ENCODE measurements around the gene ITPK1.

The ITPK1 gene

DNA sequence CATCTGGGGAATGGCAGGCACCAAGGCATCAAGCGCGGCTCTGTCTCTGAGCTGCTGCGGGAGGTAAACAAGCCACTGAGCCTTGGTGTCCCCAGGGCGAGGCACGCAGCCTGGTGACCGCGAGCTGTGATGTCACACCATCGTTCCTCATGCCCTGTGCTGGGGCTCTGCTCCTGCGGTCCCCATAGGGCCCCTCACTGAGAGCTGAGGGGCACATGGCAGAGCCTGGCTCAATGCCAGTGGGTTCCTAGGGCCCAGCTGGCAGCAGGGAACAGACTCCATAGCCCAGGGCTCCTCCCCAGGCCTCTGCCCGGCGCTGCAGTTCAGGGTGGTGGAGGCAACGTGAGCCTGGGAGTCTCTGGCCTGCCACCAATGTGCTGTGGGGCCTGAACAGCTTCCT is 170.2 kb downstream of the ITPK1 start:
- no peak for DNase-seq

DNA sequence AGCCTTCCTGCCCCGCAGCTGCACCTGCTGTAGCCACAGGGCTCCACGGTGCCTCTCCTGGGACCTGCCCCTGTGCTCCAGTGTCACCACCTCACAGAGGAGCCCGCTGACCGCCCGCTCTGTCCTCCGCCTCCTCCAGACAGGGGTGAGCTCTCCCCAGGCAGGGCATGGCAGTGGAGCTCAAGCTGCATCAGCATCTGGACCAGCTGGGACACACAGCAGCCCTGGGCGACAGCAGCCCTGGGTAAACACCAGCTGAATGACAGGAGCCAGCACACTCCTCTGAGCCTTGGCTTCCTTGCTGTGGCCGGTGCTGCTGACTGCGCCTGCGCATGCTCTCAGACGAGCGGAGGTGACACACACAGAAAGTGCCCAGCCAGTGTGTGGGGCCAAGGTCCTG is 170.7 kb downstream of the ITPK1 start:
- no peak for DNase-seq

DNA sequence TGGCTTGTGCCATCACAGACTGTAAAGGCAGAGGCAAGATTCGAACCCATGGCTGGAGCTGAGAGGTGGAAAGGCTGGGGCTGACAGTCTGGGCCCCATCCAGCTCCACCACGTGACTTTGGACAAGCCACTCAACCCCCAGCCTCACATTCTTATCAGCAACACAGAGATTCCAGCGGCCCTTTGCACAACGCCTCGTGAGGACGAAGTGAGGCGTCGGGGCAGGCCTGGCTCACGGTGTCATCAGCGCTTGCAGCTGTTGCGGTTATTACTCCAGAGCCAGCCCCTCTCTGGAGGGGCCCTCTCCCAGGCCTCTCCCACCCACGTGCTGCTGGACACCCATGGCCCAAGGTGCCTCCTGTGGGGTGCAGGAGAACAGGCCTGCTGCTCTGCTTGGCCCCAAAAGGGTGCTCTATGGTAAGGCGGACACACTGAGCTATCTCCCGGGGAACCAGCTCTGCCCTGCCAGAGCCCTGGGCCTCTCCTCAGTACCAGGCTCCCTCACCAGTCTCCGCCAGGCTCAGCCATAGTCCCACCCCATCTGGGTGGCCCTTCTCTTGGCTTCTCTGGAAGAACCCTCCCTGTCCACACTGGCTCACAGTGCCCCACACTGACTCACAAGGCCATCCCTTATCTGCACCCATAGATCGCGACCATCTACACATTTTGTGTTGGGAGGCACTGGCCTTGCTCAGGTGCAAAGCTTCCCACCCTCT is 171.7 kb downstream of the ITPK1 start:
- no peak for DNase-seq

DNA sequence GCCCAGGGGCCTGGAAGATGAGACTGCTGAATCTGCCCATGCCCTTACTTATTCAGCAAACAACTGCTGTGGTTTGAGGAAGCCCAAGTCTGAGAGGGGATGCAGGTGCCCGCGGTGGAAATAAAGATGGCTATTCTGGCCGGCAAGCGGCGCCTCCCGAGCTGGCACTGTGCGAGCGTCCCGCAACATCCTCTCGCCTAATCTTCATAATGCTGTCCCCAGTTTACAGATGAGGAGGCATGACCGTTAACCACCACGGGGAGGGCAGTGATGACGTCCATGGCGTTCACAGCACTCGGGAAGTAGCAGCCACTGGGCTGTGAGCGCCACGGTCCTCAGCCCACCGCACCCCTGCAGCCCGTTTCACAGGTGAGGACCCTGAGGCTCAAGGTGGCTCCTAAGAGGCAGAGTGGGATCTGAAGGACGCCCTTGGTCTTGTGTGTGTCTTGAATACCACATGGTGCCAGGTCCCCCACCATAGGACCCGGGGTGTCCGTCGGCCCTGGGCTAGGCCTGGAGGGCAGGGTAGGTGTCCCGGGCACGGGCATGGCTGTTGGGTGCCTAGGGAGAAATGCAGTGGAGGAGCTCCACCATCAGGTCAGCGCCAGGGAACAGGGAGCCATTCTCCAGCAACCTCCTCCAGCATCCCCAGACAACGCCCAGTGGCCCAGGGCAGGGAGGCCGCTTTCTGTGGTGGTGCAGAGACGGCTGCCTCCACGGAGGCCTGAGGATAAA is 172.6 kb downstream of the ITPK1 start:
- no peak for DNase-seq

DNA sequence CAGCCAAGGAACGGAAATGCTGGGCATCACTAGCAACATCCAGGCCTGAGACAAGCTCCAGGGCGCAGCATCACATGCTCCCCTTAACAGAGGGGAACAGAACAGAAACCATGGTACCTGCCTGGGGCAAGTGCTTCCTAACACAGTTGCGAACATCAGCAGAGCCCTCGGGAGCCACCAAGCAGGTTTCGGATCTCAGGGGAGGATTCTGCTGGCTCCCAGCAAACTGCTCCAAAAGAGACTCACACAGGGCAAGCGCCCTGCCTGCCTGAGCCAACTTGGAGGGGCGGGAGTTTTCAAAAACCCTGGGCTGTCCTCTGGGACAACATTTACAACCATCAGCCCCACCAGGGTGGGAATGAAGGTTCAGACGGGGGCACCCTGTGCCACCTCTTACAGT is 173.1 kb downstream of the ITPK1 start:
- DNase-seq, result no peak

DNA sequence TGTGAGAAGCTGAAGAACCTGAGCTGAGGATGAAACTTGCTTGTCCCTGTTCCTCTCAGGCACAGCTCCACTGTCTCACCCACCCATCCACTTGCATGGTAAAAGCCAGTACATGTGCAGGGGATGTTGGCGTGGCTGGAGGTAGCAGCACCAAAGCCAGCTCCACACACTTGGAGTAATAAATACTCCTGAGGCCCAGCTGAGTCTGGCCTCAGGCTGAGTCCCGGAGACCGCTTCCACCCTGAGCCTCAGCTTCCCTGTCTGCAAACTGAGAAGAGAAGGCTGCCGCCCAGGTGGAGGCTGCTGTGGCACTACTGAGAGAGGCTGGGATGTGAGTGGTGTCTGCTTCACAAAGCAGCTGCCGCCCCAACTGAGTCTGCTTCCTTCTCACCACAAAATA is 173.6 kb downstream of the ITPK1 start:
- DNase-seq, result no peak

DNA sequence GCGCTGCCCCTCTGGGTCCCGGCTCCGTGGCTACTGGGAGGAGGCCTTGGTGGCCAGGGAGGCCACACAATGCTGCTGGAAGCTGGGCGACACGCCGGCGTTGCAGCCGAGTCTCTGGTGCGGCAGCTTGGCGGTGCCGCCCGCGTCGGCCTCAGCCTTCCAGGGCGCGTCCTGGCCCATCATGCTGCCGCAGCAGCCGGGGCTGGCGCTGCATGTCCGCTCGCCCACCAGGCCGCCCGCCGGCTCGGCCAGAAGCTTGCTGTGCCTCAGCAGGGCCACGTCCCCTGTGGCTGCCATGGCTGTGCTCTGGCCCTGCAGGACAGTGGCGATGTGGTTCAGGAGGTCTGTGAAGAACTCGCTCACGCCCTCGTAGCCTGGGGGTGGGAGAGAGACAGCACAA is 174.2 kb downstream of the ITPK1 start:
- DNase-seq, result no peak

DNA sequence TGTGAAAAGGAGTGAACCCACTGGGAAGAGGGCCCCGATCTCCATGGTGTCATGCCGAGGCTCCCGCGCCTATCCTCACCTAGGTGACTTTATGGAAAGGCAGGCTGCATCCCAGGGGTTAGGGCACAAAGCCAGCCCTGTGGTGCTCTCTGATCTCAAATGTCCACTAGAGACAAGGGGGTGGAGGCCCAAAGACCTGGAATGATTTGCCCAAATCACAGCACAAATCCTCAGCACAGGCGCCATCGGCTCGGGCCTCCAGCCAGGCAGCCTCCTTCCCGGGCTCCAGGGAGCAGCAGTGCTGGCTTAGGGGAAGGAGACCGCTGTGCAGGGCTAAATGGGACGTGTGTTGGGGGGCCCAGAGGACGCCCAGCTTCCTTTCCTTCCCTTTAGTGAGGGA is 175.2 kb downstream of the ITPK1 start:
- no peak for DNase-seq

DNA sequence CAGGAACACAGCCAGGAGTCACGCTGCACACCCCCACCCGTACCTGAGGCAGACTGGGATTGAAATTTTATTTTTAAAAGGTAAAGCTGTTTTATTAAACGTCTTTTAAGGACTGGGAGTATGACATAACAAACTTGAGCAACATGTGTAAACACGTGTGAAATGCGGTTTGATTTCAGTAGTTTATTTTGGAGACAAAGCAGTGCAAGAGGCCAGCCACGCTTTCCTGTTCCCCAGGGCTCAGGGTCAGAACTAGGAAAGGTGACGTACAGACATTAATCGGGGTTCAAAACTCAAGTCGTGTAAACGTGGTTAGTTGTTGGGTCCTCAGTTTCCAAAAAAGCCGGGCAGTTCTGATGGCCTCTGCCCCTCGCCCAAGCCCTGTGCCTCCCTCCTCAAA is 176.0 kb downstream of the ITPK1 start:
- DNase-seq, result no peak

DNA sequence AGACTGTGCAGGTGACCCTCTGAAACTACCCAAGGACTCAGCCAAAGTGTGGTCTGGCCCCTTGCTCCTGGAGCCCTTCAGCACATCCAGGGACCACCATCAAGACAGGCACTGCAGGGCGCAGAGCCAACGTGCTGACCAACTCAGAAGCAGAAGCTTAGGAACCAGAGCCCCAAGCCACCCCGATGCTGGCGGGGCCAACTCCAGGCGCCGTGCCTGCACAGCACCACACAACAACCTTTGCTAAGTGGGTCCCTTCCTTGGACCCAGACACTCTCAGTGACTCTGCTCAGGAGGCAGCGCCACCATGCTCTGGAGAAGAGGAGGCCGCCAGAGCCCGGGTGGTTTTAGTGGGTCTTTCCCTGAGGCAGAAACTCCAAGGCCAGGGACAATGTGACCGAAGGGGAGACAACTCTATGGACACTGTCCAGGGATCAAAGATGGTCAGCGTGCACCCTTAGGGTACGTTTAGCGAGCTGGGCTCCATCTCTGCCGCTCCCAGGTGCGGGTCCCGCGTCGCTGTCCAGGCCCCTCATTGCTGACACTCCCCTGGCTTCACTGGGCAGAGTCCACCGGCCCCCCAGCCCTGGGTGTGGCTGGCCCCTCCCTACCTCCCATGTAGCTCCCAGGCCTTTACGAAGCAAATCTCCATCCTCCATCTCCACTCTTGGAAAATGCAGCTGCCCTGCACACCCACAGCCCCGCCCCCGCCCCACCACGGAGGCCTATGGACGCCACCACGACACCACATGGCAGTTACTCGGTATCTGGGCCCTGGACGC is 176.6 kb downstream of the ITPK1 start:
- DNase-seq, result no peak

DNA sequence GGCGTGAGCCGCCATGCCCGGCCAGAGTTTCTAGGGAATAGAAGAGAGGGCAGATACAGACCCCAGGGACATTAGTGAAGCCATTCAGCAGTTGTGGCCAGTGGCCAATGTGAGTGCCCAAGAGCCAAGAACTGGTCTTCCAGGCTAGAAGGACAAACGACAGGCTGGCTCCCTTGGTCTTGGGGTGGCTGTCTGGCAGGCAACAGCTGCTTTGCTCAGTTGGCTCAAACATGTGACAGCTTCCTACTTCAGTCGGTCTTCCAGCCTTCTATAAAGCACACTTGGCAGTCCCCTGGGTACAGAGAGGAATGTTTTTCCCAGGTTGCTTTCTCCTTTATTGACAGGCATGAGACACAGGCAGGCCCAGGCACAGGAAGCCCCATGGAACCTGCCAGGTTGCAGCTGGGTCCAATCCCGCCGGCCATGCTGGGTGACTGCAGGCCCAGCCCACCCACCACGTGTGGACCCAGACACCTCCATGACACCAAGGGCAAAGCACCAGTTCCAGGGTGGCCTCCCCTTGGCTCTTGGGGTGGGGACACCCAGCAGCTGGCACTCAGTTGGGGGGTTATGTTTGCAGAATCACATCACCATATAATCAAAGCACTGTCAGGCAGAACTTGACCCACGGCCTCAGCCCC is 177.4 kb downstream of the ITPK1 start:
- no peak for DNase-seq

DNA sequence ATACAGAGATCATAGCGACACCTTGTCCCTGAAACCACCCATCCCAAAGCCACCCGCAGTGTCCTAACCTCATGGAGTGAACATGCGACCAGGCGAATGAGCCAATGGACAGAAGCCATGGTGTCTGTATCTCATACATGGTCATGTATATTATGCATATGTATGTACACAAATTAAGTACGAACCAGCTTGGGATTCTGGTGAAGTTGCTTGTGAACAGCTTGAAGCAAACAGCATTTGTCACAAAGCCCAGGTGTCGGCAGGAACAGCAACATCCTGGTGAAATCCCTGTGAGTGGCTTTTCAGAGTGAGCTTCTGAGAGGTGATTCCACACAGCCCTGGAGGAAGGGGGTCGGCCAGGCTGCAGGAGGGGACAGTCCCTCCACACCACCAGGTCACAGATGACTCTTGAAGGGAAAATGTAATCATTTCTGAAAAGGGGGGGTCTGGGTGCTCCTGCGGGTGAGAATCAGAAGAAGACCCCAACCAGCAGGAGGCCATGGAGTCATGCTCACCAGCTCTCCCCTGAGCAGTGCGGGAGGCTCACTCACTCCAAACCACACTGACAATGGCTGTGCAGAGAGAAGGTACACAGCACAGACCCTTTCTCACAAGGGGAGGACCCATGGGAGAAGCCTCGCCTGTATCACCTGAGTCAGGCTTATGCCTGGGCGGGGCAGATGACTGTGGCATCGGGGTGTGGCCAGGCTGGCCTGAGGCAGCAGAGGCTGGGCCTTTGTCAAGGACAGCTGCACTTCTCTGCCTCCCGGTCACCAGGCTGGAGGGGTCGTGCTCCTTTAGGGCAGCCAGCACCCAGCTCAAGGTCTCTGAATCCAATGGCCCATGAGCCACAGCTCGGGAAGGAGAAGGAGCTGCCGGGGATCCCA is 178.4 kb downstream of the ITPK1 start:
- DNase-seq, result no peak

DNA sequence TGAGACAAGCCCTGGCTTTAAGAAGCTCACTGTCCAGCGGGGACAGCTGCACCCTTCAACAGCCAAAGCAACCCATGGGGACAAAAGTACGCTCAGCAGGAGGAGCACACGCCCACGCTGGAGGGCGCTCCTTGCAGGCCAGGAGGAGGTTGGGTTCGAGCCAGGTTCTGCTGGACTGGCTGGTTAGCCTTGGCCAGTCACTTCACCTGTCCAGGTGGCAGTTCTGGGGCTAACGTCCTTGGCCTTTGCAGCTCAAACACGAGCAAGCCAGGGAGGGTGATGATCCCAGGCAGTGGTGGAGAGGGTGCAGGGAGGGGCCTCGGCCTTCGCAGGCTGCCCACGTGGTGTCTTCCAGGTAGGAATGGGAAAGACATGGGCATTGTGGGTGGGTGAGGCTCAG is 179.6 kb downstream of the ITPK1 start:
- DNase-seq, result no peak

DNA sequence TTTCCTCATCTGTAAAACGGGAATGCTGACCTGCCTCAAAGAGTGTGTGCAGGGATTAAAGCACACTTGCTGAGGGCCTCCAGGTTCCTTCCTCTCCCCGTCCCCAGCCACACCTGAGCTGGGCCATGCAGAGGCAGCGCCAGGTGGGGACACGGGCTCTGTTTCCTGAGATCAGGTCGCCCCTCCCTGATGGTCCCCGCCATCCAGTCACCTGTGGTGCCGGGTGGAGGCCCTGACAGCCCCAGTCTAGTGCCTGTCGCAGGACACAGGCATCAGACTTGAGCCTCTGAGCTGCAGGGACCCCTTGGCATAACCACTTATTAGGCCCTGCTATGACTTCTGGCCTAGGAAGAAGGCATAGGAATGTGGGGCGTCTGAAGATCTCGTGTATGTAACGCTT is 180.3 kb downstream of the ITPK1 start:
- DNase-seq, result no peak

DNA sequence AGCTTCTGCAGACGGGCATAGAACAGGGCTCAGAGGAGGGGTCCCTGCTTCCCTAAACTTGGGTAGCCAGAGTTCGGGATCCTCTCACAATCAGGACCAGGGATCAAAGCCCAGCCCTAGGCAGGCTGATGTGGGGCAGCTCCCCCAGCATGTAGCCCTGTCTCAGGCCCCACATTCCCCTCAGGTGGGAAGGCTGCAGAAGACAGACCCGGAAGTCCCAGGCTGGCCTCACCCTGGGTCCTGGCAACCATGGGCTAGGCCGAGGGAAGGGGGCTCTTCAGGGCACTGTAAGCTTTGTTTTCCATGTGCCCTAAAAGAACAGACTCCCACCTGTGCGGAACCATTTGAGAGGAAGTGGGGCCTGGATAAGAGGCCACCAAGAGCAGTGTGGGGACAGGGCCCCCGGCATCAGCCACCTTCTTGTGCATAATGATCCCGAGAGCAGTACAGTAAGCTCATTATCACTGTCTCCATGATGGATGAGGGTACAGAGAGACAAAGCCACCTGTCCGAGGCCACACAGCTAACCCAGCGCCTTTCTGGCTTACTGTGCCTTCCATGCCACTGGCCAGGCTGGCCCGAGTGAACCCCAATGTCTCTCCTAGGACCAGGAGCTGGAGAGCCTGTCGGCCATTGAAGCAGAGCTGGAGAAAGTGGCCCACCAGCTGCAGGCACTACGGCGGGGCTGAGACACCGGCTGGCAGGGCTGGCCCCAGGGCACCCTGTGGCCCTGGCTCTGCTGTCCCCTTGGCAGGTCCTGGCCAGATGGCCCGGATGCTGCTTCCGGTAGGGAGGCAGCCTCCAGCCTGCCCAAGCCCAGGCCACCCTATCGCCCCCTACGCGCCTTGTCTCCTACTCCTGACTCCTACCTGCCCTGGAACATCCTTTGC is 181.3 kb downstream of the ITPK1 start:
- DNase-seq, result no peak

DNA sequence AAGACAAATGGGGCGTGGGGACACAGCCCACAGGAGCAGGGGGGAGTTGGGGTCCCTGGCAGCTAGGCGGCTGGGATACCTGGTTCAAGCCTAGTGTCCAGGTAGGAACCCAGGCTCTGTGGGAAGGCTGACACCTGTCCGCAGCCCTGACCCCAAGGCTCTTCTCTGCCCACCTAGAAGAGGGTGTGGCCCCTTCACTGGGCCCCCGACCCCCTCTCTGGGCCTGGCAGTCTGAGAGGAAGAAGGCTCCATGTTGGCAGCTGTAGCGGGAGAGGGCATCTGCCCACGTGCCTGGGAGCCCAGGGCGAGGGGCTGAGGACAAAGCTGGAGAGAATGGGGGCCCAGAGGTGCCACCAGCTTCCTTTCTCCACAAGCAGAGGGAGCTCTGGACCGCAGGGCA is 182.2 kb downstream of the ITPK1 start:
- DNase-seq, result no peak

DNA sequence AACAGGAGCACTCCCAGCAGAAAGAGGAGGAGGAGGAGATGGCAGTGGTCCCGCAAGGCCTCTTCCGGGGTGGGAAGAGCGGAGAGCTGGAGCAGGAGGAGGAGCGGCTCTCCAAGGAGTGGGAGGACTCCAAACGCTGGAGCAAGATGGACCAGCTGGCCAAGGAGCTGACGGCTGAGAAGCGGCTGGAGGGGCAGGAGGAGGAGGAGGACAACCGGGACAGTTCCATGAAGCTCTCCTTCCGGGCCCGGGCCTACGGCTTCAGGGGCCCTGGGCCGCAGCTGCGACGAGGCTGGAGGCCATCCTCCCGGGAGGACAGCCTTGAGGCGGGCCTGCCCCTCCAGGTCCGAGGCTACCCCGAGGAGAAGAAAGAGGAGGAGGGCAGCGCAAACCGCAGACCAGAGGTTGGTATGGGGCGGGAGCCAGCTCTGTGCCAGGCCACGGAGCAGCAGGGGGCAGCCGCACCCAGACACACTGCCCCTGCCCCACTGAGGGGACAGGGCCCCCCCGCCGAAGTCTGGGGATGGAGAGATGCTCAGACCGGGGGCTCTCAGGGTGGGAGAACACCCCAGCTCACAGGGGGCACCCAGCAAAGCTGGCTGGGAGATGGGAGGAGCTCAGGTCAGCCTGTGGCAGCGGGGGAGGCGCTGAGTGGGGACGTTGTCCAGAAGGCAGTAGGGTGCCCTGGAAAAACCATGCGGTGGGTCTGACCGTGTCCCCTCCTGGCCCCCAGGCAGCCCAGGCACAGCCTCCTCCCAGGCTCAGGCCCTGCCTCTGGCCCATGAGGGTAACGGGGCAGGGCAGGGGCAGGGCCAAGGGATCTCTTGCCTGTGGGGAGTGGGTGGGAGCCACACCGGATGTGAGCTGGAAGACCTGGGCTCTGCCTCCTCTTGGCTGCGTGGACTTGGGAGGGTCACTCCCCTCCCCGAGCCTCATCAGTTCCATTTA is 183.0 kb downstream of the ITPK1 start:
- no peak for DNase-seq

DNA sequence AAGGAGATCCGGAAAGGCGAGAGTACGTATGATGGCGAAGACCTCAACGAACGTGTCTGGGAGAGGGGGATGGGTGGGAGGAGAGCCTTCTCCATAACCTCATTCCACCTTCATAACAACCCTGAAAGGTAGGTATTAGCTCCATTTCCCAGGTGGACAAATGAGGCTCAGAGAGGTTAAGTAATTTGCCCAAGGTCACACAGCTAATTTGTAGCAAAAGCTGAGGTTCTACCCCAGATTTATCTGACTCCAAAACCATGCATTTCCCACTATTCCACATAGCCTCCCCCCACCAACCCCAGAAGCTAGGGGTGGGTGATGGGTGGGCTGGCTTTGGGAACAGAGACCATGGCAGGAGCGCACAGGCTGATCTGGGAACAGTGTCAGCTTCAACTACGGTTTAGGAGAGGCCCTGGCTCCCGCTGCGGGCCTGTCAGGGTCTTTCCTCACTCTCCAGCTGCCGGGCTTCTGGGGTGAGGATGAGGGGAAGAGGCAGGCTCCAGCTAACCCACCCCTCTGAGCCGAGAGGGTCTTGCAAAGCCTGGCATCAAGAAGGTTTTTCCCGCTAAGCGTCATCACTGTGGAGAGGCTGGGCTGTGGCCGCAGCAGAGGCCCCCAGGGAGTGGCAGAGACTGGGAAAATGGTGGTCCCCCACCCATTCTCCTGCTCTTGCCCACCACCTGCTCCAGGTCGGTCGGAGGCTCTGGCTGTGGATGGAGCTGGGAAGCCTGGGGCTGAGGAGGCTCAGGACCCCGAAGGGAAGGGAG is 183.9 kb downstream of the ITPK1 start:
- no peak for DNase-seq
